Measurements from ENCODE around the gene HTR2C. TPM values are rescaled to one million over a fixed set of nuclear protein-coding genes. Genes with fewer than 3 reads are reported as not detected.

HTR2C gene
- total RNA-seq, 1 experiment from 2014 or later, result 1.7 TPM

- CTCF ChIA-PET, result interaction anchor here (0.6 kb wide), 1 partner anchor 506 kb away, joined by 3 read pairs; no protein-coding TSS in a partner anchor
- H3K9me3 Mint-ChIP-seq, result no peaks in the 10 kb centered on the region
- ATAC-seq (peak; percentile 9), DNase-seq (ENCODE audit: low spot score) (peak; percentile 49)
- no peaks in the 10 kb centered on the region for H3K36me3 Mint-ChIP-seq
- peaks cover 42% of the 10 kb centered on the region for H3K4me1 Mint-ChIP-seq
- H3K4me3 Mint-ChIP-seq, result peak overlapping the region; percentile 76
- no peak overlapping the region for H3K27ac Mint-ChIP-seq
- POLR2A ChIA-PET, result no interaction called here
- peaks cover 72% of the 10 kb centered on the region for H3K27me3 Mint-ChIP-seq (ENCODE audit: low read depth)
- no peak for TF ChIP-seq ATF1 (CRISPR knock-in tag; IDR thresholded peaks at IDR 0.05)
- peak; percentile 27; the same call in 1 of the 2 replicates for TF ChIP-seq USF1 (CRISPR knock-in tag; IDR thresholded peaks at IDR 0.05)
- TF ChIP-seq PRDM15 (CRISPR knock-in tag; IDR thresholded peaks at IDR 0.05), result no peak
- TF ChIP-seq ZNF219 (CRISPR knock-in tag; IDR thresholded peaks at IDR 0.05; ENCODE audit: borderline replicate concordance), result no peak
- no peak for TF ChIP-seq FOXJ3 (CRISPR knock-in tag; IDR thresholded peaks at IDR 0.05; ENCODE audit: borderline replicate concordance)
- no peak for TF ChIP-seq HMGA2 (CRISPR knock-in tag; IDR thresholded peaks at IDR 0.05)
- TF ChIP-seq ESRRA (CRISPR knock-in tag; IDR thresholded peaks at IDR 0.05; ENCODE audit: borderline replicate concordance), result no peak
- no peak for TF ChIP-seq USF2 (CRISPR knock-in tag; IDR thresholded peaks at IDR 0.05)
- TF ChIP-seq ZNF532 (CRISPR knock-in tag; IDR thresholded peaks at IDR 0.05; ENCODE audit: borderline replicate concordance), result no peak
- no peak for TF ChIP-seq ZNF263 (CRISPR knock-in tag; IDR thresholded peaks at IDR 0.05; ENCODE audit: low read depth)
- TF ChIP-seq ZNF121 (CRISPR knock-in tag; IDR thresholded peaks at IDR 0.05), result no peak
- TF ChIP-seq FOXP4 (CRISPR knock-in tag; IDR thresholded peaks at IDR 0.05), result no peak
- no peak for TF ChIP-seq ZNF425 (CRISPR knock-in tag; conservative IDR thresholded peaks at IDR 0.05)
- no peak for TF ChIP-seq E2F4 (CRISPR knock-in tag; IDR thresholded peaks at IDR 0.05; ENCODE audit: borderline replicate concordance, low read depth)
- TF ChIP-seq CREB1 (CRISPR knock-in tag; IDR thresholded peaks at IDR 0.05), result no peak
- TF ChIP-seq ZBTB21 (CRISPR knock-in tag; IDR thresholded peaks at IDR 0.05; ENCODE audit: borderline replicate concordance), result no peak
Observed at GRCh38 chrX:114581528-114582263, 2.2 kb upstream of the HTR2C start.

All from WTC11 (cell line).